ENCODE data around the gene PRR23C.

- TF ChIP-seq PKNOX1 (IDR thresholded peaks at IDR 0.05) (no peak), FOXK2 (IDR thresholded peaks at IDR 0.05) (no peak), ELF4 (IDR thresholded peaks at IDR 0.05) (no peak), SP1 (IDR thresholded peaks at IDR 0.05) (no peak), HDGF (IDR thresholded peaks at IDR 0.05; ENCODE audit: borderline replicate concordance) (no peak), FOXA1 (IDR thresholded peaks at IDR 0.05) (no peak), FOXM1 (IDR thresholded peaks at IDR 0.05; ENCODE audit: borderline replicate concordance) (no peak), SUZ12 (IDR thresholded peaks at IDR 0.05) (no peak), NFRKB (IDR thresholded peaks at IDR 0.05) (no peak), BHLHE40 (IDR thresholded peaks at IDR 0.05; ENCODE audit: borderline replicate concordance) (no peak), ARNT (IDR thresholded peaks at IDR 0.05) (no peak), TARDBP (IDR thresholded peaks at IDR 0.05) (no peak), ZNF384 (IDR thresholded peaks at IDR 0.05) (no peak)
Measured at GRCh38 chr3:139093840-139094239, 49.1 kb upstream of the PRR23C start.
